ENCODE measurements around the gene CDC42EP2. TPM values are rescaled to one million over a fixed set of nuclear protein-coding genes. Genes with fewer than 3 reads are reported as not detected.

Gene CDC42EP2
- polyA plus RNA-seq, 2 of the 4 experiments (the other 2 are of a cell fraction) = 3.0 to 8.5 TPM

DNA sequence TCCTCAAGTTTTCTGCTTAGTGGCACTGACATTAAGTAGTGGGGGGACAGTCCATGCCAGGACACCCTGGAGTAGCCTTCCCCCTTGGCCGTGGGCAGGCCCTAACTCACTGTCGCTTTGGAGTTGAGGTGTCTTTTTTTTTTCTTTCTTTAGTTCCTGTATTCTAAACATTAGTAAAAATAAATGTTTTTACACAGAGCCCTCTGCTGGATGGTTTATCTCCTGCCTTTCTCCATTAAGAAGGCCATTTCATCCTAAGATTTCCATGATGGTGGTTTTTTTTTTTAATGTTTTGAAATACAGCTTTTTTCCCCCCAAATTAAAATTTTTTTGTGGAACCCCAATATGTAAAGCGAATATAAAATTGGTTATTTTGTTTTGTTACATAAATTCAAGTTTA lies 38.1 kb downstream of the CDC42EP2 start (continued):
- TF ChIP-seq BHLHE40 (IDR thresholded peaks at IDR 0.05; ENCODE audit: low read depth, low read length) = no peak

DNA sequence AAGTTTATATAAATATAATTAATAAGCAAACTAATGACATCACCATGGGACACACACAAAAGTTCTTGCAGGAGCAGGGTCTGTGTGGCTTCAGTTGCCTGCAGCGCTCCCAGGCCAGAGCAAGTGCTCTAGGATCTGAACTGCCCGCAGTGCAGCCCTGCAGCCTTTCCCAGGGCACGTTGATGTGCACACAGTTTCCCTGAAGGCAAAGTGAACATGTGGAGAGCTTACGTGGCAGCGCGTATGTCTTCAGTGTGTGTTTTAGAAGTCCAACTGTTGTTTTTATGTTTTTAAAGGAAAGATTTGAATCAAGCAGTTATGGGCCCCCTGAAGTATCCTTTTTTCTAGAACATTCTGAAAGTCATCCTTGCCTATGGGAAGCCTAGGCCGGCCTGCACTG lies 38.7 kb downstream of the CDC42EP2 start:
- TF ChIP-seq, protein P1, sequence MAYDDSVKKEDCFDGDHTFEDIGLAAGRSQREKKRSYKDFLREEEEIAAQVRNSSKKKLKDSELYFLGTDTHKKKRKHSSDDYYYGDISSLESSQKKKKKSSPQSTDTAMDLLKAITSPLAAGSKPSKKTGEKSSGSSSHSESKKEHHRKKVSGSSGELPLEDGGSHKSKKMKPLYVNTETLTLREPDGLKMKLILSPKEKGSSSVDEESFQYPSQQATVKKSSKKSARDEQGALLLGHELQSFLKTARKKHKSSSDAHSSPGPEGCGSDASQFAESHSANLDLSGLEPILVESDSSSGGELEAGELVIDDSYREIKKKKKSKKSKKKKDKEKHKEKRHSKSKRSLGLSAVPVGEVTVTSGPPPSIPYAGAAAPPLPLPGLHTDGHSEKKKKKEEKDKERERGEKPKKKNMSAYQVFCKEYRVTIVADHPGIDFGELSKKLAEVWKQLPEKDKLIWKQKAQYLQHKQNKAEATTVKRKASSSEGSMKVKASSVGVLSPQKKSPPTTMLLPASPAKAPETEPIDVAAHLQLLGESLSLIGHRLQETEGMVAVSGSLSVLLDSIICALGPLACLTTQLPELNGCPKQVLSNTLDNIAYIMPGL (CRISPR knock-in tag; IDR thresholded peaks at IDR 0.05; ENCODE audit: borderline replicate concordance) = no peak
- Histone ChIP-seq H3K27ac (no peak overlapping the region), H3K4me1 (0 out of 3 replicates have a peak, but pooled peaks cover 4% of the 10 kb centered on the region), H3K9me3 (no peaks in the 10 kb centered on the region), H3K4me2 (no peak overlapping the region), H3K4me3 (no peak overlapping the region)
- ChIA-PET POLR2A (no interaction called here), CTCF (interaction anchor here (0.8 to 78.3 kb wide), 14 partner anchors 8 to 206 kb away, joined by 3 to 3090 read pairs (median 4); partner anchors contain the start of genes CDC42EP2, DPF2 and POLA2)
- ATAC-seq (no peak), FAIRE-seq (no peak), DNase-seq (ENCODE audit: low read depth in 1 of 2, low spot score in 1 of 2) (no peak)
- WGBS (ENCODE audit: missing lambda C conversion rate) = 95% methylated on average over 7 of the region's 7 CpGs

DNA sequence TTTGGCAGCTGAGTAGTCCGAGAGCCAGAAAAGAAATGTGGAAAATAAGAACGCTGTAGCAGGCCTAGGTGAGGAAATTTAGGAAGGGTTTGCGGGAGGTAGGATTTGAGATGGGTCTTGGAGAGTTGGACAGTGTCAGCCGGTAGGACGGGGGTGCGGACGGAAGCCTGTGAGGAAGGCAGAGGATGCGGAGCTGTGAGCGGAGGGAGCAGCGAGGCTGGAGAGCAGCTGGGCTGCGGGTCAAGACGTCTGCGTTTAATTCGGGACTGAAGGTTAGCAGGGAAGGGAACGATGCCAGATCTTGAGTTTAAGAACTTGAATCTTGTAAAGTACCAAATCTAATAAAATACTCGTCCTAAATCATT lies 39.2 kb downstream of the CDC42EP2 start:
- ChIA-PET POLR2A (interaction anchor here (0.7 to 1.1 kb wide), 2 partner anchors 20 to 150 kb away, joined by 3 to 4 read pairs; partner anchors contain the start of gene DPF2), CTCF (interaction anchor here (1.2 to 78.3 kb wide), 9 partner anchors 8 to 73 kb away, joined by 3 to 3090 read pairs (median 4); partner anchors contain the start of genes CDC42EP2, DPF2 and POLA2)
- ATAC-seq (no peak), FAIRE-seq (no peak), DNase-seq (ENCODE audit: low read depth in 1 of 2, low spot score in 1 of 2) (no peak)
- Histone ChIP-seq H3K4me1 (0 out of 3 replicates have a peak, but pooled peaks cover 4% of the 10 kb centered on the region), H3K9me3 (no peaks in the 10 kb centered on the region), H3K4me2 (peak overlapping the region; percentile 93), H3K27ac (peak overlapping the region in 1 of 2 experiments; percentile 72; a peak in 2 of 6 replicates), H3K4me3 (peak overlapping the region; percentile 89)
- WGBS (ENCODE audit: missing lambda C conversion rate) = 87% methylated on average over 16 of the region's 16 CpGs
- TF ChIP-seq RARB (CRISPR knock-in tag; IDR thresholded peaks at IDR 0.05) = no peak
- TF ChIP-seq, protein P2, sequence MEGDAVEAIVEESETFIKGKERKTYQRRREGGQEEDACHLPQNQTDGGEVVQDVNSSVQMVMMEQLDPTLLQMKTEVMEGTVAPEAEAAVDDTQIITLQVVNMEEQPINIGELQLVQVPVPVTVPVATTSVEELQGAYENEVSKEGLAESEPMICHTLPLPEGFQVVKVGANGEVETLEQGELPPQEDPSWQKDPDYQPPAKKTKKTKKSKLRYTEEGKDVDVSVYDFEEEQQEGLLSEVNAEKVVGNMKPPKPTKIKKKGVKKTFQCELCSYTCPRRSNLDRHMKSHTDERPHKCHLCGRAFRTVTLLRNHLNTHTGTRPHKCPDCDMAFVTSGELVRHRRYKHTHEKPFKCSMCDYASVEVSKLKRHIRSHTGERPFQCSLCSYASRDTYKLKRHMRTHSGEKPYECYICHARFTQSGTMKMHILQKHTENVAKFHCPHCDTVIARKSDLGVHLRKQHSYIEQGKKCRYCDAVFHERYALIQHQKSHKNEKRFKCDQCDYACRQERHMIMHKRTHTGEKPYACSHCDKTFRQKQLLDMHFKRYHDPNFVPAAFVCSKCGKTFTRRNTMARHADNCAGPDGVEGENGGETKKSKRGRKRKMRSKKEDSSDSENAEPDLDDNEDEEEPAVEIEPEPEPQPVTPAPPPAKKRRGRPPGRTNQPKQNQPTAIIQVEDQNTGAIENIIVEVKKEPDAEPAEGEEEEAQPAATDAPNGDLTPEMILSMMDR (IDR thresholded peaks at IDR 0.05) = no peak
- TF ChIP-seq HOXA7 (CRISPR knock-in tag; IDR thresholded peaks at IDR 0.05) = no peak
- TF ChIP-seq POLR2A (IDR thresholded peaks at IDR 0.05; ENCODE audit: low read length) = no peak
- TF ChIP-seq RNF2 (IDR thresholded peaks at IDR 0.05; ENCODE audit: borderline replicate concordance, low read depth) = no peak
- no peak for TF ChIP-seq CBX8 (IDR thresholded peaks at IDR 0.05)
- no peak for TF ChIP-seq JUNB (IDR thresholded peaks at IDR 0.05)
- no peak for TF ChIP-seq ZC3H11A (IDR thresholded peaks at IDR 0.05)
- no peak for TF ChIP-seq NFE2L2 (conservative IDR thresholded peaks at IDR 0.05; ENCODE audit: low read length)
- TF ChIP-seq, protein P3, sequence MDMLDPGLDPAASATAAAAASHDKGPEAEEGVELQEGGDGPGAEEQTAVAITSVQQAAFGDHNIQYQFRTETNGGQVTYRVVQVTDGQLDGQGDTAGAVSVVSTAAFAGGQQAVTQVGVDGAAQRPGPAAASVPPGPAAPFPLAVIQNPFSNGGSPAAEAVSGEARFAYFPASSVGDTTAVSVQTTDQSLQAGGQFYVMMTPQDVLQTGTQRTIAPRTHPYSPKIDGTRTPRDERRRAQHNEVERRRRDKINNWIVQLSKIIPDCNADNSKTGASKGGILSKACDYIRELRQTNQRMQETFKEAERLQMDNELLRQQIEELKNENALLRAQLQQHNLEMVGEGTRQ (IDR thresholded peaks at IDR 0.05) = no peak
- no peak for TF ChIP-seq ZSCAN20 (CRISPR knock-in tag; IDR thresholded peaks at IDR 0.05)
- no peak for TF ChIP-seq MAFK (IDR thresholded peaks at IDR 0.05; ENCODE audit: partially characterized antibody)
- TF ChIP-seq ZNF302 (CRISPR knock-in tag; IDR thresholded peaks at IDR 0.05) = no peak
- TF ChIP-seq, protein P4, sequence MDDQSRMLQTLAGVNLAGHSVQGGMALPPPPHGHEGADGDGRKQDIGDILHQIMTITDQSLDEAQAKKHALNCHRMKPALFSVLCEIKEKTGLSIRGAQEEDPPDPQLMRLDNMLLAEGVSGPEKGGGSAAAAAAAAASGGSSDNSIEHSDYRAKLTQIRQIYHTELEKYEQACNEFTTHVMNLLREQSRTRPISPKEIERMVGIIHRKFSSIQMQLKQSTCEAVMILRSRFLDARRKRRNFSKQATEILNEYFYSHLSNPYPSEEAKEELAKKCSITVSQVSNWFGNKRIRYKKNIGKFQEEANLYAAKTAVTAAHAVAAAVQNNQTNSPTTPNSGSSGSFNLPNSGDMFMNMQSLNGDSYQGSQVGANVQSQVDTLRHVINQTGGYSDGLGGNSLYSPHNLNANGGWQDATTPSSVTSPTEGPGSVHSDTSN (IDR thresholded peaks at IDR 0.05) = no peak
- TF ChIP-seq, protein P5, sequence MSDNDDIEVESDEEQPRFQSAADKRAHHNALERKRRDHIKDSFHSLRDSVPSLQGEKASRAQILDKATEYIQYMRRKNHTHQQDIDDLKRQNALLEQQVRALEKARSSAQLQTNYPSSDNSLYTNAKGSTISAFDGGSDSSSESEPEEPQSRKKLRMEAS (IDR thresholded peaks at IDR 0.05) = no peak
- TF ChIP-seq, protein P1 (CRISPR knock-in tag; IDR thresholded peaks at IDR 0.05; ENCODE audit: borderline replicate concordance) = no peak

All from A549 (cell line).